Lower lobe of right lung (tissue), 2 donors: ENCODE data around the gene ENTHD1. TPM values are rescaled to one million over a fixed set of nuclear protein-coding genes. Genes with fewer than 3 reads are reported as not detected.
"Not testable (repeated sequence)": the region's sequence is repeated elsewhere in the genome, so short reads cannot be mapped to it uniquely, and the experiment has no call there.

ENCODE experiments used
- ATAC-seq, 2 donors: fragments of 200-7000 bp; cut with Tn5 transposase; one replicate each; pipeline ENCODE4 v1.9.1; 2020 to 2022; ENCODE audit warnings: mild to moderate bottlenecking in 2 of 2, moderate library complexity in 2 of 2
- DNase-seq: peaks from one replicate; pipeline ENCODE4 v3.0.0-alpha.2; 2020
- H3K27ac ChIP-seq: fragments of 200-600 bp; one replicate; pipeline ENCODE4 v1.8.0; 2022
- H3K27me3 ChIP-seq: fragments of 200-600 bp; one replicate; pipeline ENCODE4 v1.8.0; 2022; ENCODE audit warnings: low read depth
- H3K36me3 ChIP-seq: fragments of 200-600 bp; one replicate; pipeline ENCODE4 v1.8.0; 2022; ENCODE audit warnings: mild to moderate bottlenecking
- H3K4me1 ChIP-seq: fragments of 200-600 bp; one replicate; pipeline ENCODE4 v1.8.0; 2022
- H3K4me3 ChIP-seq: fragments of 200-600 bp; one replicate; pipeline ENCODE4 v1.8.0; 2022; ENCODE audit warnings: mild to moderate bottlenecking
- H3K9me3 ChIP-seq: fragments of 200-600 bp; one replicate; pipeline ENCODE4 v1.8.0; 2022
- intact Hi-C: fragments of 100-400 bp; cut with DNase I; formaldehyde crosslinking; loops from one replicate; pipeline ENCODE4 v1.11.0; 2022
- total RNA-seq: library from RNA; stranded (reverse); fragmentation: NEBNext Ultra II Directional; extraction: Animal tissue kit (Norgen Biotek cat#: 25700); gene quantifications from one replicate; pipeline ENCODE4 v1.2.1, GENCODE V29; 2021
- TF ChIP-seq, protein P1 (sequence below): fragments of 200-600 bp; IDR thresholded peaks from one replicate; pipeline ENCODE4 v1.8.0; 2022; ENCODE audit warnings: antibody characterized with exemption, mild to moderate bottlenecking
- donor health status: DM: no; HTN: yes; CAD: no; lungs with severe emphysema.

The ENTHD1 gene
- total RNA-seq, 1 donor from 2014 or later: not detected

GRCh38 chr22:39906207-39906606, 12.6 kb upstream of the ENTHD1 start:
- no peaks in the 10 kb centered on the region for H3K9me3 ChIP-seq
- H3K27me3 ChIP-seq: peaks cover 29% of the 10 kb centered on the region
- intact Hi-C loops: no loop called here
- TF ChIP-seq, protein P1, sequence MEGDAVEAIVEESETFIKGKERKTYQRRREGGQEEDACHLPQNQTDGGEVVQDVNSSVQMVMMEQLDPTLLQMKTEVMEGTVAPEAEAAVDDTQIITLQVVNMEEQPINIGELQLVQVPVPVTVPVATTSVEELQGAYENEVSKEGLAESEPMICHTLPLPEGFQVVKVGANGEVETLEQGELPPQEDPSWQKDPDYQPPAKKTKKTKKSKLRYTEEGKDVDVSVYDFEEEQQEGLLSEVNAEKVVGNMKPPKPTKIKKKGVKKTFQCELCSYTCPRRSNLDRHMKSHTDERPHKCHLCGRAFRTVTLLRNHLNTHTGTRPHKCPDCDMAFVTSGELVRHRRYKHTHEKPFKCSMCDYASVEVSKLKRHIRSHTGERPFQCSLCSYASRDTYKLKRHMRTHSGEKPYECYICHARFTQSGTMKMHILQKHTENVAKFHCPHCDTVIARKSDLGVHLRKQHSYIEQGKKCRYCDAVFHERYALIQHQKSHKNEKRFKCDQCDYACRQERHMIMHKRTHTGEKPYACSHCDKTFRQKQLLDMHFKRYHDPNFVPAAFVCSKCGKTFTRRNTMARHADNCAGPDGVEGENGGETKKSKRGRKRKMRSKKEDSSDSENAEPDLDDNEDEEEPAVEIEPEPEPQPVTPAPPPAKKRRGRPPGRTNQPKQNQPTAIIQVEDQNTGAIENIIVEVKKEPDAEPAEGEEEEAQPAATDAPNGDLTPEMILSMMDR: no peak
- H3K4me1 ChIP-seq: no peaks in the 10 kb centered on the region
- no peak overlapping the region for H3K27ac ChIP-seq
- DNase-seq (no peak), ATAC-seq (no peak)
- H3K4me3 ChIP-seq: peak overlapping the region; percentile 31
- no peaks in the 10 kb centered on the region for H3K36me3 ChIP-seq

DNA sequence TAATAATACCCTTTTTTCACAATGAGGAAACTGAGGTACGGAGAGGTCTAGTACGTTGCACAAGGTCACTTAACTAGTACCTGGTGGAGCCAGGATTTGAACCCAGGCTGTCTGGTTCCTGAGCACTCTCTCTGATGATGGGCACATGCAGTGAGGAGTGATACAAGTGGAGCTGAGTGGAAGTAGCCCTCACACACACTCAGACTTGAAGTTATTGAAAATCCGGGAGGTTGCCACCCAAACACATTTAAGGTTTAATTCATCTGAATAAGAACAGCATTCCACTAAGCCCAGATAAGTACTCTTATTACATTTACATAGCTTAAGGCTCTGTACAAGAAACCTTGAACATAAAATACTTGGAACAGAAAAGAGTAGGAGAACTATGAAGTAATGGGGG, 12.1 kb upstream of the ENTHD1 start:
- Histone ChIP-seq H3K4me3 (peak overlapping the region; percentile 31), H3K36me3 (no peaks in the 10 kb centered on the region), H3K27me3 (peaks cover 23% of the 10 kb centered on the region), H3K4me1 (no peaks in the 10 kb centered on the region), H3K27ac (no peak overlapping the region), H3K9me3 (no peaks in the 10 kb centered on the region)
- ATAC-seq (no peak), DNase-seq (no peak)
- TF ChIP-seq, protein P1: no peak
- intact Hi-C loops: no loop called here

DNA sequence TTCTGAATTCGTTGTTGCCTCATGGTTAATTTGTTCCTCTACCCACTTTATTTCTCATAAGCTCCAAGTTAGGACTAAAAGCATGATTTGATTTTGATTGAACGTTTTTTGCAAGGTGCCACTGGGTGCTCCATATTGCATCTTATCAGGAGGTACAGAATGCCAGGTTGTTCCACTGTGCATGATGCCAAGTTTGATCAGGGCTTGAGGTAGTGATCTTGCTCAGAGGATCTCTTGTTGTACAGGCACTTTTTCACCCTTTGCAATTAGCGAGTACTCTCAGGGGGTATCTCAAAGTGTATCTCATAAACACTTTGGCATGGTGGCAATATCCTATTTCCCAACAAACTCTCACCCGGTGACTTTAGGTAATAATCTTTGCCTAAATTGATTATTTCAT, 11.3 kb upstream of the ENTHD1 start:
- no peak overlapping the region for H3K27ac ChIP-seq
- H3K4me3 ChIP-seq: peak overlapping the region; percentile 31
- peaks cover 1% of the 10 kb centered on the region for H3K4me1 ChIP-seq
- no peaks in the 10 kb centered on the region for H3K36me3 ChIP-seq
- H3K9me3 ChIP-seq: no peaks in the 10 kb centered on the region
- DNase-seq: no peak
- ATAC-seq: no peak
- TF ChIP-seq, protein P1: no peak
- peaks cover 16% of the 10 kb centered on the region for H3K27me3 ChIP-seq
- intact Hi-C loops: no loop called here

- H3K27ac ChIP-seq, DNase-seq, H3K36me3 ChIP-seq, H3K9me3 ChIP-seq, intact Hi-C loops, ATAC-seq, H3K4me1 ChIP-seq: not testable (repeated sequence)
- Histone ChIP-seq H3K27me3 (peaks cover 15% of the 10 kb centered on the region), H3K4me3 (peak overlapping the region; percentile 31)
Observed at GRCh38 chr22:39904024-39904423, 10.5 kb upstream of the ENTHD1 start.

- intact Hi-C loops: no loop called here
- peak overlapping the region; percentile 18 for H3K27ac ChIP-seq
- H3K4me1 ChIP-seq: peaks cover 16% of the 10 kb centered on the region
- no peaks in the 10 kb centered on the region for H3K9me3 ChIP-seq
- DNase-seq: no peak
- peaks cover 10% of the 10 kb centered on the region for H3K27me3 ChIP-seq
- no peaks in the 10 kb centered on the region for H3K36me3 ChIP-seq
- ATAC-seq: no peak
- H3K4me3 ChIP-seq: peak overlapping the region; percentile 31
- TF ChIP-seq, protein P1: no peak
Observed at GRCh38 chr22:39901565-39902146, 8.1 kb upstream of the ENTHD1 start.

- Histone ChIP-seq H3K27ac (peak within 1 kb of the TSS; percentile 18), H3K36me3 (no peaks in the 10 kb centered on the region), H3K27me3 (peaks cover 10% of the 10 kb centered on the region), H3K4me1 (peaks cover 16% of the 10 kb centered on the region), H3K4me3 (peak within 1 kb of the TSS; percentile 31), H3K9me3 (no peaks in the 10 kb centered on the region)
- DNase-seq (no peak), ATAC-seq (peak; percentile 64 to 81)
- intact Hi-C loops: no loop called here
- TF ChIP-seq, protein P1: no peak
Observed at GRCh38 chr22:39900306-39901227, 7.0 kb upstream of the ENTHD1 start, which contains the start of gene GRAP2. GRAP2 (plus strand) TSS chr22:39901084; CDS start chr22:39947107, 46,023 bp downstream.
